Erythroblast (primary cell): ENCODE results near the gene C10orf143.

Experiments used
- GATA1 ChIP-seq: IDR thresholded peaks from 2 replicates; pipeline ENCODE4 v1.6.1; 2011; ENCODE audit warnings: low read depth, mild to moderate bottlenecking, control low read depth, low read length, moderate library complexity
- POLR2A ChIP-seq: IDR thresholded peaks from 2 replicates; pipeline ENCODE4 v1.6.1; 2011; ENCODE audit warnings: mild to moderate bottlenecking, low read length

- TF ChIP-seq GATA1 (no peak), POLR2A (no peak)
Observed at GRCh38 chr10:130079614-130080460, 30.8 kb downstream of the C10orf143 start.
